22Rv1 (cell line): ENCODE measurements around the gene EFCAB9.

Experiments
- CTCF ChIP-seq: fragments of 450-650 bp; IDR thresholded peaks from 2 replicates; pipeline ENCODE4 v1.5.1; 2017; ENCODE audit warnings: mild to moderate bottlenecking
- ZFX ChIP-seq: fragments of 450-650 bp; IDR thresholded peaks from 2 replicates; pipeline ENCODE4 v1.6.1; 2017; ENCODE audit warnings: antibody characterized with exemption, borderline replicate concordance

- TF ChIP-seq CTCF (no peak), ZFX (no peak)
These were observed 4.2 kb upstream of the EFCAB9 start for GRCh38 chr5:172189693-172190296.
